Fibroblast of lung (primary cell): Measurements from ENCODE around the gene MICA. TPM values are rescaled to one million over a fixed set of nuclear protein-coding genes. Genes with fewer than 3 reads are reported as not detected.
A peak's percentile ranks its signal among the peaks of the same experiment; 100 is the strongest.

ENCODE experiments used
- DNase-seq, 2 donors: peaks; one replicate each; pipeline versions ENCODE4 v3.0.0 to v3.0.0-alpha.2; 2010; ENCODE audit warnings: low read depth in 2 of 2
- H2AFZ ChIP-seq: 2 replicates; pipeline ENCODE4 v1.5.1; 2012; ENCODE audit warnings: low read length, control low read depth, inconsistent platforms
- H3K27ac ChIP-seq: 2 replicates; pipeline ENCODE4 v1.5.1; 2011; ENCODE audit warnings: low read length, control low read depth; ENCODE audit not compliant: insufficient read depth
- H3K27me3 ChIP-seq: 2 replicates; pipeline ENCODE4 v1.5.1; 2011; ENCODE audit warnings: mild to moderate bottlenecking, low read length; ENCODE audit not compliant: control insufficient read depth, insufficient read depth
- H3K36me3 ChIP-seq: 2 replicates; pipeline ENCODE4 v1.5.1; 2011; ENCODE audit warnings: low read length; ENCODE audit not compliant: control insufficient read depth, insufficient read depth
- H3K4me1 ChIP-seq: 2 replicates; pipeline ENCODE4 v1.5.1; 2011; ENCODE audit warnings: low read length; ENCODE audit not compliant: control insufficient read depth, insufficient read depth; ENCODE audit errors: extremely low read depth
- H3K4me2 ChIP-seq: 2 replicates; pipeline ENCODE4 v1.5.1; 2011; ENCODE audit warnings: low read length, control low read depth; ENCODE audit not compliant: insufficient read depth; ENCODE audit errors: extremely low read depth
- H3K4me3 ChIP-seq, 4 experiments: fragments of 200-600 bp in 1 of 4; sonication (generic) in 1 of 4; replicated peaks in 1 of 4; 2 replicates each; pipeline ENCODE4 v1.5.1; 2011 to 2016; ENCODE audit warnings: low read length in 4 of 4, low read depth in 3 of 4, mild to moderate bottlenecking in 3 of 4, control low read depth in 2 of 4, inconsistent platforms in 1 of 4, mixed read lengths in 1 of 4; ENCODE audit not compliant: insufficient read depth in 1 of 4; ENCODE audit errors: control extremely low read depth in 1 of 4
- H3K79me2 ChIP-seq: 2 replicates; pipeline ENCODE4 v1.5.1; 2012; ENCODE audit warnings: mild to moderate bottlenecking, low read length, inconsistent platforms; ENCODE audit not compliant: control insufficient read depth, insufficient read depth
- H3K9ac ChIP-seq: 2 replicates; pipeline ENCODE4 v1.5.1; 2011; ENCODE audit warnings: mild to moderate bottlenecking, low read length, control low read depth; ENCODE audit not compliant: insufficient read depth
- H3K9me3 ChIP-seq: 2 replicates; pipeline ENCODE4 v1.5.1; 2012; ENCODE audit warnings: low read depth, low read length; ENCODE audit not compliant: control insufficient read depth, insufficient read depth
- H4K20me1 ChIP-seq: 2 replicates; pipeline ENCODE4 v1.5.1; 2011; ENCODE audit warnings: low read length; ENCODE audit not compliant: control insufficient read depth, insufficient read depth; ENCODE audit errors: extremely low read depth
- CTCF ChIP-seq, 2 donors: IDR thresholded peaks in 1 of 2; conservative IDR thresholded peaks in 1 of 2; 1 replicate in 1 of 2; 2 replicates in 1 of 2; pipeline ENCODE4 v1.5.1; 2011 to 2012; ENCODE audit warnings: low read length in 2 of 2, control low read depth in 1 of 2, inconsistent platforms in 1 of 2, low read depth in 1 of 2, mild to moderate bottlenecking in 1 of 2
- EZH2 ChIP-seq: IDR thresholded peaks from 2 replicates; pipeline ENCODE4 v1.5.1; 2012; ENCODE audit warnings: low read length, control low read depth, mild to moderate bottlenecking; ENCODE audit errors: missing control alignments
- polyA plus RNA-seq, 2 donors: library from polyadenylated mRNA; depleted of rRNA in 1 of 2; stranded (reverse) in 1 of 2; unstranded in 1 of 2; fragments of >200 nt; gene quantifications; 2 replicates each; pipeline ENCODE4 v1.2.1, GENCODE V29; 2011 to 2012; ENCODE audit warnings: missing spikeins in 1 of 2
- total RNA-seq: library from RNA; depleted of rRNA; stranded (reverse); fragments of >200 nt; gene quantifications from 2 replicates; pipeline ENCODE4 v1.2.1, GENCODE V29; 2014

MICA gene
- total and polyA plus RNA-seq, 2 donors (not counting 1 experiment from before 2014, with no cell fraction given) = 54.2 to 85.2 TPM

GRCh38 chr6:31462964-31463870 is 59.8 kb downstream of the MICA start:
- Histone ChIP-seq H3K27ac (no peak overlapping the region), H3K9me3 (no peaks in the 10 kb centered on the region), H3K9ac (no peak overlapping the region), H2AFZ (no peak overlapping the region), H3K36me3 (no peaks in the 10 kb centered on the region), H3K79me2 (no peaks in the 10 kb centered on the region), H3K27me3 (peaks cover 5% of the 10 kb centered on the region), H3K4me1 (peaks cover 6% of the 10 kb centered on the region), H3K4me3 (peak overlapping the region in 2 of 4 experiments; percentile 7 to 14), H3K4me2 (no peak overlapping the region), H4K20me1 (no peaks in the 10 kb centered on the region)
- no peak for TF ChIP-seq EZH2
- TF ChIP-seq CTCF (conservative IDR thresholded peaks at IDR 0.05 in 1 of 2, IDR thresholded peaks at IDR 0.05 in 1 of 2; ENCODE audit: low read depth in 1 of 2, low read length in 2 of 2) = no peak
- peak; percentile 65 to 73 for DNase-seq

- Histone ChIP-seq H3K27ac (no peak overlapping the region), H3K36me3 (no peaks in the 10 kb centered on the region), H3K4me2 (no peak overlapping the region), H3K79me2 (no peaks in the 10 kb centered on the region), H3K27me3 (peaks cover 7% of the 10 kb centered on the region), H3K4me3 (no peak overlapping the region), H3K9ac (no peak overlapping the region), H3K9me3 (no peaks in the 10 kb centered on the region), H2AFZ (no peak overlapping the region), H3K4me1 (peaks cover 6% of the 10 kb centered on the region), H4K20me1 (no peaks in the 10 kb centered on the region)
- TF ChIP-seq EZH2 (no peak), CTCF (conservative IDR thresholded peaks at IDR 0.05 in 1 of 2, IDR thresholded peaks at IDR 0.05 in 1 of 2; ENCODE audit: low read depth in 1 of 2, low read length in 2 of 2) (no peak)
- DNase-seq = no peak
These were observed 61.1 kb downstream of the MICA start for GRCh38 chr6:31464252-31465184.

Other genes with a start within 250 kb of the MICA start
- gene CCHCR1, start 245.8 kb upstream of the MICA start, total RNA-seq = 19.0 and 19.3 TPM in 2 replicates
- 7.4 and 8.9 TPM in 2 replicates for gene CCHCR1, start 245.8 kb upstream of the MICA start, polyA plus RNA-seq
- 2.3 and 8.4 TPM in 2 replicates for gene TCF19, start 245.0 kb upstream of the MICA start, total RNA-seq
- 7.2 and 20.7 TPM in 2 replicates for gene TCF19, start 245.0 kb upstream of the MICA start, polyA plus RNA-seq
- under 0.01 TPM in 2 replicates for gene POU5F1, start 232.9 kb upstream of the MICA start, total RNA-seq
- gene POU5F1, start 232.9 kb upstream of the MICA start, polyA plus RNA-seq = 0.23 TPM in 1 of 2 replicates, not detected in the other
- 122 and 193 TPM in 2 replicates for gene HLA-C, start 131.5 kb upstream of the MICA start, total RNA-seq
- 274 and 408 TPM in 2 replicates for gene HLA-C, start 131.5 kb upstream of the MICA start, polyA plus RNA-seq
- gene HLA-B, start 46.4 kb upstream of the MICA start, total RNA-seq = 190 and 244 TPM in 2 replicates
- gene HLA-B, start 46.4 kb upstream of the MICA start, polyA plus RNA-seq = 441 and 1,124 TPM in 2 replicates
- gene MICB, start 94.5 kb downstream of the MICA start, total RNA-seq = 6.2 and 17.2 TPM in 2 replicates
- 18.6 and 19.2 TPM in 2 replicates for gene MICB, start 94.5 kb downstream of the MICA start, polyA plus RNA-seq
- gene MCCD1, start 125.4 kb downstream of the MICA start, total RNA-seq = not detected in 2 replicates
- gene MCCD1, start 125.4 kb downstream of the MICA start, polyA plus RNA-seq = not detected in 2 replicates
- 192 and 370 TPM in 2 replicates for gene DDX39B, start 138.4 kb downstream of the MICA start, total RNA-seq
- gene DDX39B, start 138.4 kb downstream of the MICA start, polyA plus RNA-seq = 323 and 410 TPM in 2 replicates
- gene ATP6V1G2, start 143.0 kb downstream of the MICA start, total RNA-seq = 4.1 and 11.2 TPM in 2 replicates
- 9.1 and 16.0 TPM in 2 replicates for gene ATP6V1G2, start 143.0 kb downstream of the MICA start, polyA plus RNA-seq
- 44.3 and 47.5 TPM in 2 replicates for gene NFKBIL1, start 144.0 kb downstream of the MICA start, total RNA-seq
- gene NFKBIL1, start 144.0 kb downstream of the MICA start, polyA plus RNA-seq = 3.7 and 5.1 TPM in 2 replicates
- not detected in 2 replicates for gene LTA, start 168.7 kb downstream of the MICA start, total RNA-seq
- gene LTA, start 168.7 kb downstream of the MICA start, polyA plus RNA-seq = not detected in 2 replicates
- gene TNF, start 172.0 kb downstream of the MICA start, total RNA-seq = not detected in 2 replicates
- gene TNF, start 172.0 kb downstream of the MICA start, polyA plus RNA-seq = not detected in 2 replicates
- gene LTB, start 178.8 kb downstream of the MICA start, total RNA-seq = not detected in 2 replicates
- gene LTB, start 178.8 kb downstream of the MICA start, polyA plus RNA-seq = not detected in 2 replicates
- gene LST1, start 182.7 kb downstream of the MICA start, total RNA-seq = not detected in 2 replicates
- gene LST1, start 182.7 kb downstream of the MICA start, polyA plus RNA-seq = not detected in 2 replicates
- not detected in 2 replicates for gene NCR3, start 189.4 kb downstream of the MICA start, total RNA-seq
- not detected in 2 replicates for gene NCR3, start 189.4 kb downstream of the MICA start, polyA plus RNA-seq
- not detected in 2 replicates for gene AIF1, start 211.6 kb downstream of the MICA start, total RNA-seq
- not detected in 2 replicates for gene AIF1, start 211.6 kb downstream of the MICA start, polyA plus RNA-seq
- 22.9 and 46.6 TPM in 2 replicates for gene PRRC2A, start 217.1 kb downstream of the MICA start, total RNA-seq
- 26.9 and 50.7 TPM in 2 replicates for gene PRRC2A, start 217.1 kb downstream of the MICA start, polyA plus RNA-seq
- 90.9 and 124 TPM in 2 replicates for gene BAG6, start 249.1 kb downstream of the MICA start, total RNA-seq
- gene BAG6, start 249.1 kb downstream of the MICA start, polyA plus RNA-seq = 75.3 and 111 TPM in 2 replicates